HG02884 (cell line): ENCODE measurements around the gene ZFP36L1.

Experiments used
- ATAC-seq: cut with Tn5 transposase; IDR thresholded peaks from one replicate; pipeline ENCODE4 v1.9.1; 2021; ENCODE audit warnings: mild to moderate bottlenecking, moderate library complexity; ENCODE audit not compliant: unreplicated experiment

Gene ZFP36L1

DNA sequence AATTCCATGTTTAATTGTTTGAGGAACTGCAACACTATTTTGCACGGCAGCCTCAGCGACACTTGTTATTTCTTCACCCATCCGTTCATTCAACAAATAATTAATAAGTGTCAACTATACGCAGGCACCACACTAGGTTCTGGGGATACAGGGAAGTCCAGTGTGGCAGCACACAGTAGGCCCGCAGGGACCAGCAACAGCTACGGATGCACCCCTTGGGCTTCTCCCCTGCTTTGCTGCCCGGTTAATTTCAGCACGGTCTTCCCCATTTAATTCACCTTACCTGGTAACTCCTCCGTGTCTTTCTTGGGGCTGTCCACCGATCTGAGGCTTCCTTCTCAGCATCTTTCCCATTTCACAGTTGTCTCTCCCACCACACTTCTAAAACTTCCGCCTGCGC lies 48.3 kb downstream of the ZFP36L1 start:
- ATAC-seq: no peak

DNA sequence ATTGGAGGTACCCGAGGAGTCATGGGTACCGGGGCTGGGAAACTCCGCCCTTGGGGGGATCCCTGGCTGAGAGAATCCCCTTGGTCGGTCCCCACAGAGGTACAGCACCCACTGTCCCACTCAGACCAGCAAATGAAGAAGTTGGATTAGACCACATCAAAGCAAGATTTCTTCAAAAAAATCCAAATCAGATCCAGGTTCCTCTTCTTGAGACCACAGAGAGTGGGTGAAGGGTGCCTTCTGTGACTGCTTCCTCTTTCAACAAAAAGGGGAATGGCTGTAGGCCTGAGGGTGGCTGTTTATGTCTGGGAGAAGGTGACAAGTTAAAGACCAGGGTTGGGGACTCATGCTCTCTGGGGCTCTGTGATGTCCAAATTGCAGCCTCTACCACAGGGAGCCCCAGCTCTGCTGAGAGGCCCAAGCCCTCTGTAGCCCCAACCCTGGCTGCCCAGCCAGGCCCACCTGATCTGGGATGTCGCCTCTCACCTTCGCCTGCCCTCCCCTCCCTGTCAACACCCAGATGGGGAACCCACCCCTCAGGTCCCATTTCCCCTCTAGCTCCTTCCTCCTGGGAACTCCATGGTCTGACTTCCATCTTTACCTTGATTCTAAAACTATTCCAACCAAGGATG lies 50.9 kb downstream of the ZFP36L1 start:
- peak; percentile 94 for ATAC-seq

DNA sequence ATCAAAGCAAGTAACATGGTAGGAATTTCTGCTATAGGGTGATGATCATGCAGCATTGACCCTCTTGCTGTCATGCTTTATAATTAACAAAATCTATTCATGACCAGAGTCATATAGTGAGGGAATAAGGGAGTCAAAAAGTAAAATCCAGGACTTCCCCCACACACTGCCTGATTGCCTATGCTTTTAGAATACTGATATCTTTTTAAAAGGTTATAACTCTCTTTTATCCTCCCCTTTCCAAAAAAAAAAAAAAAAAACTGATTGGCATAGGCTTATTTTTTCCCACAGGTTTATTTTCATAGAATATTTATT lies 51.4 kb downstream of the ZFP36L1 start:
- no peak for ATAC-seq

DNA sequence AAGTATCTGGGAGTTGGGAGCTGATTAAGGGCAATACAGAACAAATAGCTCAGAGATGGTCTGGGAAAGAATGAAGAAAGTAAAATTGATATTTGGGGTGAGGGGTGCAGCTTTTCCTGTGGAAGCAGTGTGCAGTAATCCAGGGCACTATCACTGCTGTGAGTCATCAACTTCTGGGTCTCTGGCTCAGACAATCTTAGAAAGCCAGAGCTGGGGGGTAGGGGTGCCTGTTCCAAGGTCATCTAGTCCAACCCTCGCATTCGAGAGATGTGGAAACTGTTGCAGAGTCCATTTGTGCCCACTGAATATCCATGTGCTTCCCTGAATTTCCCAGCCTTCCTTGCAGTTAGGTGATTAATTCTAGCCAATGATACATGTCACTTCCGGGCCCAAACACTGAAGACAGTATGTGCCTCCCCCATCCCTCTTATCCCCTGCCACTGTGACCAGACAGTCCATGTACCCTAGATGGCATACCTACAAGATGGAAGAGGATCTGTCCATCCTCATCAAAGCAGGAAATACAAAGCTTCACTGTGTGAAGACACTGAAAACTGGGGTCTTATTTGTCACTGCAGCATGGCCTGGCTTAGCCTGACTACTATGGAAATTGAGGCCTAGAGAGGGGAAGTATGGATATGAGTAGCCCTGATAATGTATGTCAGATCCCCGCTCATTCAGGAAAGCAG lies 51.9 kb downstream of the ZFP36L1 start:
- ATAC-seq: no peak

DNA sequence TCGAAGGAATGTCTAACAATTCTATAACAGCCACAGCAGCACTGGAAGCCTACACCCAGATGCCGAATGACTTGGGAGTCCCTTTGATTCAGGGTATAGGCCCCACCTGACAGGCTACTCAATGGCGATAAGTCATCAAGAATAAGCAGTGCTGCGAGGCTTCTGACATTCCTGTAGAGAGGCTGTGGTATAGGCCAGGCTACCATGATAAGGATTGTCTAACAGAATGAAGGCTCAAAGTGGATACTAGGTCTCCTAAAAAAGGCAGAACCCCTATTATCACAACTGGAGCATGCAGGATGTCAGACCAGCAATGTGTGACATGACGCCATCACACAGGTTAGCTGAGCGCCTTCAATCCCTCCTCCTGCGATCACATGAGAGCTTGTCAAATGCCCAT lies 53.2 kb downstream of the ZFP36L1 start:
- no peak for ATAC-seq

DNA sequence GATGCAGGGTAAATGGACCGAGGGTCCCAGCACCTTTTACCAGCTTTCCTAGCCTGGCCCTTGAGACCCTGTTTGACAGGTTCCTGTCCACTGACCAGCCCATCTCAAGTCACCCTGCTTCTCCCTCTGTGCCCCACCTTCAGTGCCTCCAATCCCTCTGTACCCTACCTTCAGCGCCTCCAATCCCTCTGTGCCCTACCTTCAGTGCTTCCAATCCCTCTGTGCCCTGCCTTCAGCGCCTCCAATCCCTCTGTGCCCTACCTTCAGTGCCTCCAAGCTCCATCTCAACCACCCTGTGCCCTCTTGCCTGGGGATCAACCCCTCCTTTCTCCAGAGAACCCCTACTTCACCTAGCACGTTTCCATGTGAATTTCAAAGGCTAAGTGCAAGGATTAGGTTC lies 54.3 kb downstream of the ZFP36L1 start:
- no peak for ATAC-seq
